ENCODE results near the gene P3H4.

GRCh38 chr17:41821776-41822175 lies 10.0 kb upstream of the P3H4 start:
- TF ChIP-seq CTCF (IDR thresholded peaks at IDR 0.05) (no peak), POLR2AphosphoS5 (IDR thresholded peaks at IDR 0.05) (no peak), EP300 (IDR thresholded peaks at IDR 0.05) (no peak), POLR2A (IDR thresholded peaks at IDR 0.05) (no peak)
